ENCODE data around the gene RDH13.

DNA sequence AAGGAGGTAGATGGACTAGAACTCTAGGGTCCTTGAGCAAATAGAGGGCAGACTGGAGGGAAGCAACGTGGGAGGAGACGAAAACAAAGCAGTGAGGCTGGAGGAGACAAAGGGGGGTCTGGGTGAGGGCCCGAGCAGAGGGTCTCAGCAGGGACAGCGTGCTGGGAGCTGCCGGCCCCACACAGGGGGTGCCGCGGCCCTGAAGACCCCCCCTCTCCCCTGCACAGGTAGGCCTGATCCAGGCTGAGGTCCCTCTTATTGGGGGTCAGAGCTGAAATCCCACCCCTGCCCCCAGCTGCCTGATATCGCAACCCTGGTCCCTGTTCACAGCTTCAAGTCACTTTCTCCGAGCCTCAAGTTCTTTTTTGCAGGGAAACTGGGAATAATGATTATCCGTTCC is 21.5 kb upstream of the RDH13 start:
- TF ChIP-seq EZH2 (IDR thresholded peaks at IDR 0.05) (no peak), EZH2phosphoT487 (IDR thresholded peaks at IDR 0.05) (no peak)
- TF ChIP-seq, protein P1, sequence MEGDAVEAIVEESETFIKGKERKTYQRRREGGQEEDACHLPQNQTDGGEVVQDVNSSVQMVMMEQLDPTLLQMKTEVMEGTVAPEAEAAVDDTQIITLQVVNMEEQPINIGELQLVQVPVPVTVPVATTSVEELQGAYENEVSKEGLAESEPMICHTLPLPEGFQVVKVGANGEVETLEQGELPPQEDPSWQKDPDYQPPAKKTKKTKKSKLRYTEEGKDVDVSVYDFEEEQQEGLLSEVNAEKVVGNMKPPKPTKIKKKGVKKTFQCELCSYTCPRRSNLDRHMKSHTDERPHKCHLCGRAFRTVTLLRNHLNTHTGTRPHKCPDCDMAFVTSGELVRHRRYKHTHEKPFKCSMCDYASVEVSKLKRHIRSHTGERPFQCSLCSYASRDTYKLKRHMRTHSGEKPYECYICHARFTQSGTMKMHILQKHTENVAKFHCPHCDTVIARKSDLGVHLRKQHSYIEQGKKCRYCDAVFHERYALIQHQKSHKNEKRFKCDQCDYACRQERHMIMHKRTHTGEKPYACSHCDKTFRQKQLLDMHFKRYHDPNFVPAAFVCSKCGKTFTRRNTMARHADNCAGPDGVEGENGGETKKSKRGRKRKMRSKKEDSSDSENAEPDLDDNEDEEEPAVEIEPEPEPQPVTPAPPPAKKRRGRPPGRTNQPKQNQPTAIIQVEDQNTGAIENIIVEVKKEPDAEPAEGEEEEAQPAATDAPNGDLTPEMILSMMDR (IDR thresholded peaks at IDR 0.05), result no peak

All from neural progenitor cell (in vitro differentiated cells).